ENCODE data around the gene CCNL2. TPM values are rescaled to one million over a fixed set of nuclear protein-coding genes. Genes with fewer than 3 reads are reported as not detected.

The CCNL2 gene
- total RNA-seq, 1 donor = 130 TPM

DNA sequence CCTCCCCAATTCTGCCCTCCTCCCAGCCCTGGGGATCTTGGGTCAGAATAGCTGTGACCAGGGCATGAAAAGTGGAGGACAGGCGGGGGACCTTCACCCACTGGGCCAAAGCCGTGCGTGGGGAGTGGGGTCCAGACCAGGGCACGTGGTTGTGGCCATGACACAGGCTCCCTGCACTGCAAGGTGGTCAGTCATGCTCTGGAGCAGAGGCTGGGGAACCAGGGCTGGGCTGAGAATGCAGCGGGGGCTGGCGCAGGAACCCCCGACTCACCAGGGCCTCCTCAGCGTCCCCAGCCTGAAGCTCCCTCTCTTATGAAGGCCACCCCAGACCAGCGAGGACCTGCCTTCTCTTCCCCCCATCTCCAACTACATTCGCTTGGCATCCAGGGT, 52.6 kb downstream of the CCNL2 start:
- H3K4me3 ChIP-seq (ENCODE audit: low read depth, low read length) = no peak overlapping the region

DNA sequence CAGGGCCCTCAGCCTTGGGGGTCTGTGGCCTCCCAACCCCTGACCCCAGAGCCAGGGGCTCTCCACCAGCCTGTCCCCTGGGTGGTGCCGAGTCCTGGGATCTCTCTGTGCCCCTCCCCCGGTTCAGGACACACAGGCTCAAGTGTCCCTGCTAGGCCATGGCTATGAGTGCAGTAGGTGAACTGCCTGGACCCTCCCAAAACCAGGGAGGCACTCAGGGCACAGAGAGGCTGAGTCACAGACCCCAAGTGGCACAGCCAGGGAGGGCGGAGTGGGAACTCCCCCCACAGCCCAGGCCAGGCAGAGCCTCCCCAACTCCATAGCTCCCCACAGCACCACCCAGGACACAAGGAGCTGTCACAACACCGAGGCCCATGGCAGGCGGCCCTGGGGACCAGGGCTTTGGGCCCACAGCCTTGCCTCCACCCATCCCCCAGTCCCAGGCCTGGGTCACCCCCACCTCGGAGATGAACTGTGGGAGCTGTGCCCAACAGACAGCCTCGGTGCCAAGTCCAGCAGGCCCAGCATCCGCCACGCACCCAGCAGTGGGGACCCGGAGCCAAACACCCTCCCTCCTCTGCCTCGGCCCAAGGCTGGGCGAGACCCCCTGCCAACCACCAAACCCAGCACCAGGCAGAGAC, 53.2 kb downstream of the CCNL2 start:
- no peak overlapping the region for H3K4me3 ChIP-seq (ENCODE audit: low read depth, low read length)
- no peak for TF ChIP-seq CTCF (IDR thresholded peaks at IDR 0.05; ENCODE audit: insufficient read depth, low read depth, low read length)
- DNase-seq (ENCODE audit: low read depth) = no peak

More for the DNA sequence above, 52.6 kb downstream of the CCNL2 start:
- DNase-seq (ENCODE audit: low read depth) = no peak
- no peak for TF ChIP-seq CTCF (IDR thresholded peaks at IDR 0.05; ENCODE audit: insufficient read depth, low read depth, low read length)

GRCh38 chr1:1345384-1345783, 53.8 kb downstream of the CCNL2 start:
- no peak for DNase-seq (ENCODE audit: low read depth)
- H3K4me3 ChIP-seq (ENCODE audit: low read depth, low read length) = no peak overlapping the region
- TF ChIP-seq CTCF (IDR thresholded peaks at IDR 0.05; ENCODE audit: insufficient read depth, low read depth, low read length) = no peak

DNA sequence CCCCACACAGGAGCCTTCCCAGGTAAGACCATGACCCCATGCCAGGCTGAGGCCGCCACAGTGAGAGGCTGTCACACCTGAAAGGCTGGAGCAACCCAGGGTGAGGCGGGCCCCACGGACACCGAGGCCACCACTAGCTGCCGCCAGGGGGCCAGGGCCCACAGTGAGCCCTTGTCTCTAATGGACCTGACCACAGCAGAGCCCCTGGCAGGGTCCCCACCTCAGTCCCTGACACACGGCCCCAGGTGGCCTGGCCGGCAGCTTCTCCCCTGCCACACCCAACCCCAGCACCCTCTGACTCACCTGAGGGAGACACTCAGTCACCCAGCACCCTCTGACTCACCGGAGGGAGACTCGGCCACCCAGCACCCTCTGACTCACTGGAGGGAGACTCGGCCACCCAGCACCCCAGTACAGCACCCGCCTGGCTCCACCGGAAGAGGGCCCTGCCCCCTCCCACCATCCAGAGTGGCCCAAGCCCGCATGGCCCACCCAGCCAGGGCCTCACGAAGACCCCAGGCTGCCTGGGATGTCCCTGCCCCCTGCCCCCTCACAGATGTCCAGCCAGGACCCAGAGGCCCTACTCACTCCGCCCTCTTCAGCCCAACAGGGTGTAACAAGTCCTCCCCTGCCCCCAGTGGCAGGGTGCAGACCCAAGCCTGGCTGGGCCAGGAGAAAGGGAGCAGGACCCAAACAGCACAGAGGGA, 54.3 kb downstream of the CCNL2 start:
- TF ChIP-seq CTCF (IDR thresholded peaks at IDR 0.05; ENCODE audit: insufficient read depth, low read depth, low read length) = peak; percentile 48
- H3K4me3 ChIP-seq (ENCODE audit: low read depth, low read length) = no peak overlapping the region

DNA sequence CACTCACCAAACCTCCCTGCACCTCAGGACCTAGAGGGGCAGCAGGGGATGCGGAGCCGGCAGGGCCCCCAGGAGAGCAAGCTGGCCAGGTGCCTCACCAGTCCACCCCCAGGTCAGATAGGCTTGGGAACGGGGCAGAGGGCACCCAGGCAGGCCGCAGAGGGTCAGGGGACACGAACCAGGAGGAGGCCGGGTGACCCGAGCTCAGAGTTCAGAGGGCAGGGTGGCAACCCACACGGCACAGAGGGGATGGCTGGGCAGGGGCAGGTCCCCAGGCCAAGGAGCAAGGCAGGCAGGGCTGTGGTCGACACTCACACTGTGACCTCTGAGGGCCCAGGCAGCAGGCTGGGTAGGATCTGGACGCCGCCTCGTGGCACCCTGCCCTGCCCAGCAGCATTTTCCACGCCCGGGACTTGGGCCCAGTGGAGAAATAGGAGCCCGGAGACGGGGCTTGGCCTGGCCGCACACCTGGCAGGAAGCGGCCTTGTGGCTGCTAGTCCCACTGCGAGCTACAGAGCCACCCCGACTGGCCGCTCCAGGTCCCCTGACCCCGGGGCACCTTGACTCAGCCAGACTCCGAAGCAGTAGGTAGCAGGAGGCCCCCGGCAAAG, 55.2 kb downstream of the CCNL2 start:
- DNase-seq (ENCODE audit: low read depth) = no peak
- H3K4me3 ChIP-seq (ENCODE audit: low read depth, low read length) = no peak overlapping the region
- TF ChIP-seq CTCF (IDR thresholded peaks at IDR 0.05; ENCODE audit: insufficient read depth, low read depth, low read length) = no peak

More for the DNA sequence above, 54.3 kb downstream of the CCNL2 start:
- peak; percentile 75 for DNase-seq (ENCODE audit: low read depth)

DNA sequence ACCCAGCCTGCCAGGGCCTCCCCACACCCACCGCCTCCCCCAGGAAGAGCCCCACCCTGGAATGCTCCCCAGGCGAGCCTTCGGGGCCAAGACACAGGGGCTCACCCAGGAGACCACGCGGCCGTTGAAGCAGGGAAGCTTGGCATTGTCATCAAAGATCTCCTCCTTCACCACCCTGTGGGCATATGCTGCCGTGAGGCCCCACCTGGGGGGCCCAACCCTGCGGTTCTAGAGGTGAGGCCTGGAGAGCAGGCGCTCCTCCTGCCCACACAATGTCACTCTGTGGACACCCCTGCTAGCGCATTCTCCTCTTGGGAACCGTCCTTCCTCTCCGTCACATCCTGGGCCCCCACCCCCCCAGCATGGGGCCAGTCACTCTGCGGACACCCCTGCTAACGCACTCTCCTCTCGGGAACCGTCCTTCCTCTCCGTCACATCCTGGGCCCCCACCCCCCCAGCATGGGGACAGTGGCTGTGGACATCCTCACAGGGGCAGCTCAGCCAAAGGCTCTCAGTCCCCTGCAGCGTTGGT, 56.5 kb downstream of the CCNL2 start:
- no peak for DNase-seq (ENCODE audit: low read depth)
- no peak for TF ChIP-seq CTCF (IDR thresholded peaks at IDR 0.05; ENCODE audit: insufficient read depth, low read depth, low read length)
- H3K4me3 ChIP-seq (ENCODE audit: low read depth, low read length) = no peak overlapping the region

All from fibroblast of villous mesenchyme (primary cell).